HepG2 (cell line): ENCODE measurements around the gene PACS2. TPM values are rescaled to one million over a fixed set of nuclear protein-coding genes. Genes with fewer than 3 reads are reported as not detected.

ENCODE experiments used
- FOSL1 ChIP-seq: sonication (generic); formaldehyde crosslinking; IDR thresholded peaks from 2 replicates; pipeline ENCODE4 v1.9.0; 2021; ENCODE audit warnings: missing genetic modification reagents, borderline replicate concordance
- JUN ChIP-seq: sonication (generic); formaldehyde crosslinking; IDR thresholded peaks from 2 replicates; pipeline ENCODE4 v1.4.0; 2020; ENCODE audit warnings: mild to moderate bottlenecking, missing genetic modification reagents
- KLF12 ChIP-seq: sonication (generic); formaldehyde crosslinking; IDR thresholded peaks from 2 replicates; pipeline ENCODE4 v1.4.0; 2020; ENCODE audit warnings: missing genetic modification reagents, borderline replicate concordance
- NFATC3 ChIP-seq: sonication (generic); formaldehyde crosslinking; IDR thresholded peaks from 2 replicates; pipeline ENCODE4 v1.5.1; 2020; ENCODE audit warnings: mild to moderate bottlenecking, missing genetic modification reagents
- NONO ChIP-seq, 2 experiments: fragments of 450-650 bp in 1 of 2; sonication (generic) in 1 of 2; formaldehyde crosslinking in 1 of 2; IDR thresholded peaks in 1 of 2; conservative IDR thresholded peaks in 1 of 2; 2 replicates each; pipeline versions ENCODE4 v1.6.1 to v1.8.0; 2017 to 2022; ENCODE audit warnings: mild to moderate bottlenecking in 1 of 2, missing genetic modification reagents in 1 of 2, moderate library complexity in 1 of 2
- NR3C1 ChIP-seq: sonication (generic); formaldehyde crosslinking; IDR thresholded peaks from 2 replicates; pipeline ENCODE4 v1.4.0; 2020; ENCODE audit warnings: missing genetic modification reagents
- RBM22 ChIP-seq: fragments of 200-400 bp; formaldehyde crosslinking; optimal IDR thresholded peaks from 2 replicates; pipeline ENCODE3; 2017; ENCODE audit warnings: mild to moderate bottlenecking, low read length, moderate library complexity
- SMARCE1 ChIP-seq: fragments of 450-650 bp; IDR thresholded peaks from 2 replicates; pipeline ENCODE4 v1.6.1; 2017; ENCODE audit warnings: borderline replicate concordance
- SMC3 ChIP-seq: IDR thresholded peaks from 2 replicates; pipeline ENCODE4 v1.6.1; 2011; ENCODE audit warnings: low read length, improper control_type of control experiment
- SNAI1 ChIP-seq: sonication (generic); formaldehyde crosslinking; IDR thresholded peaks from 2 replicates; pipeline ENCODE4 v1.5.0; 2020; ENCODE audit warnings: mild to moderate bottlenecking, missing genetic modification reagents, borderline replicate concordance
- ZBTB49 ChIP-seq: sonication (generic); formaldehyde crosslinking; IDR thresholded peaks from 2 replicates; pipeline ENCODE4 v1.4.0; 2020; ENCODE audit warnings: missing genetic modification reagents, borderline replicate concordance
- ZNF343 ChIP-seq: sonication (generic); formaldehyde crosslinking; IDR thresholded peaks from 2 replicates; pipeline ENCODE4 v1.4.0; 2020; ENCODE audit warnings: mild to moderate bottlenecking, missing genetic modification reagents
- ZNF790 ChIP-seq: sonication (generic); formaldehyde crosslinking; IDR thresholded peaks from 2 replicates; pipeline ENCODE4 v1.8.0; 2022; ENCODE audit warnings: missing genetic modification reagents, mild to moderate bottlenecking, borderline replicate concordance
- polyA plus RNA-seq, 8 experiments: library from polyadenylated mRNA; depleted of rRNA in 3 of 8; stranded (reverse) in 7 of 8; unstranded in 1 of 8; fragments of >200 nt; fragmentation: Illumina TruSeq in 4 of 8; extraction: Trizol in 4 of 8; gene quantifications; 2 replicates each; pipeline versions ENCODE4 v1.2.1 to v1.2.3, GENCODE V29; 2011 to 2016; ENCODE audit warnings: low read depth in 4 of 8, missing spikeins in 1 of 8, mixed read lengths in 1 of 8; ENCODE audit not compliant: insufficient read depth in 1 of 8
- total RNA-seq, 5 experiments: library from RNA; depleted of rRNA; stranded (reverse); fragments of >200 nt; fragmentation: Illumina TruSeq; extraction: Trizol; gene quantifications; 2 replicates each; pipeline ENCODE4 v1.2.3, GENCODE V29; 2016; ENCODE audit warnings: low read depth in 1 of 5
- TF ChIP-seq, protein P1 (sequence below): sonication (generic); formaldehyde crosslinking; IDR thresholded peaks from 2 replicates; pipeline ENCODE4 v1.4.0; 2020; ENCODE audit warnings: mild to moderate bottlenecking, missing genetic modification reagents, borderline replicate concordance
- TF ChIP-seq, protein P2 (sequence below): sonication (generic); formaldehyde crosslinking; IDR thresholded peaks from 2 replicates; pipeline ENCODE4 v1.8.1; 2023; ENCODE audit warnings: mild to moderate bottlenecking, missing genetic modification reagents
- TF ChIP-seq, protein P3 (sequence below): sonication (generic); formaldehyde crosslinking; conservative IDR thresholded peaks from 2 replicates; pipeline ENCODE4 v1.4.0; 2020; ENCODE audit warnings: mild to moderate bottlenecking, missing genetic modification reagents, moderate library complexity

Gene PACS2
- total and polyA plus RNA-seq, 2 of the 13 experiments (the other 11 are each of a cell fraction or from before 2014, with no cell fraction given), result 23.6 to 27.6 TPM

- TF ChIP-seq, protein P1, sequence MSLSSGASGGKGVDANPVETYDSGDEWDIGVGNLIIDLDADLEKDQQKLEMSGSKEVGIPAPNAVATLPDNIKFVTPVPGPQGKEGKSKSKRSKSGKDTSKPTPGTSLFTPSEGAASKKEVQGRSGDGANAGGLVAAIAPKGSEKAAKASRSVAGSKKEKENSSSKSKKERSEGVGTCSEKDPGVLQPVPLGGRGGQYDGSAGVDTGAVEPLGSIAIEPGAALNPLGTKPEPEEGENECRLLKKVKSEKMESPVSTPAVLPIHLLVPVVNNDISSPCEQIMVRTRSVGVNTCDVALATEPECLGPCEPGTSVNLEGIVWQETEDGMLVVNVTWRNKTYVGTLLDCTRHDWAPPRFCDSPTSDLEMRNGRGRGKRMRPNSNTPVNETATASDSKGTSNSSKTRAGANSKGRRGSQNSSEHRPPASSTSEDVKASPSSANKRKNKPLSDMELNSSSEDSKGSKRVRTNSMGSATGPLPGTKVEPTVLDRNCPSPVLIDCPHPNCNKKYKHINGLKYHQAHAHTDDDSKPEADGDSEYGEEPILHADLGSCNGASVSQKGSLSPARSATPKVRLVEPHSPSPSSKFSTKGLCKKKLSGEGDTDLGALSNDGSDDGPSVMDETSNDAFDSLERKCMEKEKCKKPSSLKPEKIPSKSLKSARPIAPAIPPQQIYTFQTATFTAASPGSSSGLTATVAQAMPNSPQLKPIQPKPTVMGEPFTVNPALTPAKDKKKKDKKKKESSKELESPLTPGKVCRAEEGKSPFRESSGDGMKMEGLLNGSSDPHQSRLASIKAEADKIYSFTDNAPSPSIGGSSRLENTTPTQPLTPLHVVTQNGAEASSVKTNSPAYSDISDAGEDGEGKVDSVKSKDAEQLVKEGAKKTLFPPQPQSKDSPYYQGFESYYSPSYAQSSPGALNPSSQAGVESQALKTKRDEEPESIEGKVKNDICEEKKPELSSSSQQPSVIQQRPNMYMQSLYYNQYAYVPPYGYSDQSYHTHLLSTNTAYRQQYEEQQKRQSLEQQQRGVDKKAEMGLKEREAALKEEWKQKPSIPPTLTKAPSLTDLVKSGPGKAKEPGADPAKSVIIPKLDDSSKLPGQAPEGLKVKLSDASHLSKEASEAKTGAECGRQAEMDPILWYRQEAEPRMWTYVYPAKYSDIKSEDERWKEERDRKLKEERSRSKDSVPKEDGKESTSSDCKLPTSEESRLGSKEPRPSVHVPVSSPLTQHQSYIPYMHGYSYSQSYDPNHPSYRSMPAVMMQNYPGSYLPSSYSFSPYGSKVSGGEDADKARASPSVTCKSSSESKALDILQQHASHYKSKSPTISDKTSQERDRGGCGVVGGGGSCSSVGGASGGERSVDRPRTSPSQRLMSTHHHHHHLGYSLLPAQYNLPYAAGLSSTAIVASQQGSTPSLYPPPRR (CRISPR knock-in tag), result 0 out of 2 replicates have a peak, but pooled peaks have one; percentile 11
- TF ChIP-seq JUN (CRISPR knock-in tag) (0 out of 2 replicates have a peak, but pooled peaks have one; percentile 41), SMC3 (no peak), ZBTB49 (CRISPR knock-in tag) (peak; percentile 61; the same call in 1 of the 2 replicates), SMARCE1 (no peak), ZNF790 (CRISPR knock-in tag) (no peak), NONO (IDR thresholded peaks at IDR 0.05) (no peak), NONO (CRISPR knock-in tag; conservative IDR thresholded peaks at IDR 0.05) (peak; percentile 77), SNAI1 (CRISPR knock-in tag) (peak; percentile 87), ZNF343 (no peak), FOSL1 (CRISPR knock-in tag) (no peak), KLF12 (CRISPR knock-in tag) (0 out of 2 replicates have a peak, but pooled peaks have one; percentile 60), RBM22 (no peak), NFATC3 (CRISPR knock-in tag) (peak; percentile 57; the same call in 1 of the 2 replicates), NR3C1 (CRISPR knock-in tag) (no peak)
- TF ChIP-seq, protein P2, sequence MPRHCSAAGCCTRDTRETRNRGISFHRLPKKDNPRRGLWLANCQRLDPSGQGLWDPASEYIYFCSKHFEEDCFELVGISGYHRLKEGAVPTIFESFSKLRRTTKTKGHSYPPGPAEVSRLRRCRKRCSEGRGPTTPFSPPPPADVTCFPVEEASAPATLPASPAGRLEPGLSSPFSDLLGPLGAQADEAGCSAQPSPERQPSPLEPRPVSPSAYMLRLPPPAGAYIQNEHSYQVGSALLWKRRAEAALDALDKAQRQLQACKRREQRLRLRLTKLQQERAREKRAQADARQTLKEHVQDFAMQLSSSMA (CRISPR knock-in tag), result no peak
- TF ChIP-seq, protein P3, sequence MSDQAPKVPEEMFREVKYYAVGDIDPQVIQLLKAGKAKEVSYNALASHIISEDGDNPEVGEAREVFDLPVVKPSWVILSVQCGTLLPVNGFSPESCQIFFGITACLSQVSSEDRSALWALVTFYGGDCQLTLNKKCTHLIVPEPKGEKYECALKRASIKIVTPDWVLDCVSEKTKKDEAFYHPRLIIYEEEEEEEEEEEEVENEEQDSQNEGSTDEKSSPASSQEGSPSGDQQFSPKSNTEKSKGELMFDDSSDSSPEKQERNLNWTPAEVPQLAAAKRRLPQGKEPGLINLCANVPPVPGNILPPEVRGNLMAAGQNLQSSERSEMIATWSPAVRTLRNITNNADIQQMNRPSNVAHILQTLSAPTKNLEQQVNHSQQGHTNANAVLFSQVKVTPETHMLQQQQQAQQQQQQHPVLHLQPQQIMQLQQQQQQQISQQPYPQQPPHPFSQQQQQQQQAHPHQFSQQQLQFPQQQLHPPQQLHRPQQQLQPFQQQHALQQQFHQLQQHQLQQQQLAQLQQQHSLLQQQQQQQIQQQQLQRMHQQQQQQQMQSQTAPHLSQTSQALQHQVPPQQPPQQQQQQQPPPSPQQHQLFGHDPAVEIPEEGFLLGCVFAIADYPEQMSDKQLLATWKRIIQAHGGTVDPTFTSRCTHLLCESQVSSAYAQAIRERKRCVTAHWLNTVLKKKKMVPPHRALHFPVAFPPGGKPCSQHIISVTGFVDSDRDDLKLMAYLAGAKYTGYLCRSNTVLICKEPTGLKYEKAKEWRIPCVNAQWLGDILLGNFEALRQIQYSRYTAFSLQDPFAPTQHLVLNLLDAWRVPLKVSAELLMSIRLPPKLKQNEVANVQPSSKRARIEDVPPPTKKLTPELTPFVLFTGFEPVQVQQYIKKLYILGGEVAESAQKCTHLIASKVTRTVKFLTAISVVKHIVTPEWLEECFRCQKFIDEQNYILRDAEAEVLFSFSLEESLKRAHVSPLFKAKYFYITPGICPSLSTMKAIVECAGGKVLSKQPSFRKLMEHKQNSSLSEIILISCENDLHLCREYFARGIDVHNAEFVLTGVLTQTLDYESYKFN, result peak; percentile 42; the same call in 1 of the 2 replicates
Observed at GRCh38 chr14:105398726-105399465, 84.3 kb downstream of the PACS2 start (continued).
